Neural cell (in vitro differentiated cells): ENCODE results near the gene PTBP2. TPM values are rescaled to one million over a fixed set of nuclear protein-coding genes. Genes with fewer than 3 reads are reported as not detected.

Experiments
- H2AFZ ChIP-seq: fragments of 200-600, 300-800 bp; sonication (generic), shearing (Covaris generic); 2 replicates; pipeline ENCODE4 v1.6.0; 2014; ENCODE audit warnings: low read depth, mild to moderate bottlenecking, antibody characterized with exemption, low read length, moderate library complexity
- H3F3A ChIP-seq: fragments of 200-600 bp; shearing (Covaris generic); 2 replicates; pipeline ENCODE4 v1.6.1; 2016; ENCODE audit warnings: mild to moderate bottlenecking, moderate library complexity, mixed read lengths, antibody characterized with exemption, low read length; ENCODE audit not compliant: insufficient read depth, poor library complexity, severe bottlenecking
- H3K27ac ChIP-seq: fragments of 200-600, 300-800 bp; sonication (generic), shearing (Covaris generic); 2 replicates; pipeline ENCODE4 v1.5.1; 2014; ENCODE audit warnings: mild to moderate bottlenecking, low read length, moderate library complexity
- H3K27me3 ChIP-seq: fragments of 300-800, 200-600 bp; sonication (generic), shearing (Covaris generic); 2 replicates; pipeline ENCODE4 v1.6.0; 2014; ENCODE audit warnings: mild to moderate bottlenecking, low read depth, low read length, moderate library complexity; ENCODE audit not compliant: insufficient read depth
- H3K36me3 ChIP-seq: fragments of 300-800, 200-600 bp; sonication (generic), shearing (Covaris generic); 2 replicates; pipeline ENCODE4 v1.5.1; 2014; ENCODE audit warnings: mild to moderate bottlenecking, antibody characterized with exemption, low read length, moderate library complexity; ENCODE audit not compliant: insufficient read depth
- H3K4me2 ChIP-seq: fragments of 300-800, 200-600 bp; sonication (generic), shearing (Covaris generic); 2 replicates; pipeline ENCODE4 v1.6.0; 2014; ENCODE audit warnings: mild to moderate bottlenecking, low read length
- H3K4me3 ChIP-seq: fragments of 300-800, 200-600 bp; sonication (generic), shearing (Covaris generic); 2 replicates; pipeline ENCODE4 v1.5.1; 2014; ENCODE audit warnings: mild to moderate bottlenecking, low read length, moderate library complexity
- H3K79me2 ChIP-seq: fragments of 200-600 bp; shearing (Covaris generic); replicated peaks from 2 replicates; pipeline ENCODE4 v1.6.0; 2014; ENCODE audit warnings: mild to moderate bottlenecking, low read length, moderate library complexity; ENCODE audit not compliant: insufficient read depth
- H3K9ac ChIP-seq: fragments of 300-800, 200-600 bp; sonication (generic), shearing (Covaris generic); 2 replicates; pipeline ENCODE4 v1.6.1; 2016; ENCODE audit warnings: mild to moderate bottlenecking, low read length, mixed read lengths
- H3K9me2 ChIP-seq: fragments of 200-600 bp; shearing (Covaris generic); 2 replicates; pipeline ENCODE4 v1.6.1; 2016; ENCODE audit warnings: mild to moderate bottlenecking, low read length, mixed read lengths; ENCODE audit not compliant: insufficient read depth
- H3K9me3 ChIP-seq: fragments of 200-600, 300-800 bp; sonication (generic), shearing (Covaris generic); 2 replicates; pipeline ENCODE4 v1.6.1; 2016; ENCODE audit warnings: mild to moderate bottlenecking, mixed run types, low read length, moderate library complexity, mixed read lengths
- H4K20me1 ChIP-seq: fragments of 200-600 bp; shearing (Covaris generic); 2 replicates; pipeline ENCODE4 v1.6.1; 2016; ENCODE audit warnings: mild to moderate bottlenecking, mixed run types; ENCODE audit not compliant: insufficient read depth
- CTCF ChIP-seq: fragments of 450-650 bp; IDR thresholded peaks from 2 replicates; pipeline ENCODE4 v1.5.1; 2014; ENCODE audit warnings: antibody characterized with exemption, mild to moderate bottlenecking, moderate library complexity; ENCODE audit not compliant: poor library complexity, severe bottlenecking
- EP300 ChIP-seq: fragments of 450-650 bp; conservative IDR thresholded peaks from 2 replicates; pipeline ENCODE4 v1.6.1; 2014; ENCODE audit warnings: antibody characterized with exemption, mild to moderate bottlenecking, moderate library complexity; ENCODE audit not compliant: poor library complexity, severe bottlenecking
- EZH2 ChIP-seq: fragments of 200-600, 300-800 bp; shearing (Covaris generic), sonication (generic); IDR thresholded peaks from 2 replicates; pipeline ENCODE4 v1.6.1; 2014; ENCODE audit warnings: antibody characterized with exemption, low read length, borderline replicate concordance, mild to moderate bottlenecking; ENCODE audit not compliant: insufficient read depth, poor library complexity, severe bottlenecking
- MXI1 ChIP-seq: fragments of 450-650 bp; conservative IDR thresholded peaks from 2 replicates; pipeline ENCODE4 v1.6.1; 2014; ENCODE audit warnings: antibody characterized with exemption, mild to moderate bottlenecking; ENCODE audit not compliant: poor library complexity, severe bottlenecking
- POLR2AphosphoS5 ChIP-seq: IDR thresholded peaks from 2 replicates; pipeline ENCODE4 v1.6.1; 2012
- RAD21 ChIP-seq: fragments of 450-650 bp; conservative IDR thresholded peaks from 2 replicates; pipeline ENCODE4 v1.6.1; 2014; ENCODE audit warnings: antibody characterized with exemption, mild to moderate bottlenecking, moderate library complexity
- REST ChIP-seq: IDR thresholded peaks from 2 replicates; pipeline ENCODE4 v1.6.1; 2012; ENCODE audit warnings: borderline replicate concordance
- SMC3 ChIP-seq: fragments of 450-650 bp; conservative IDR thresholded peaks from 2 replicates; pipeline ENCODE4 v1.6.1; 2014; ENCODE audit warnings: antibody characterized with exemption, mild to moderate bottlenecking, moderate library complexity; ENCODE audit not compliant: poor library complexity
- TAF1 ChIP-seq: IDR thresholded peaks from 2 replicates; pipeline ENCODE4 v1.6.1; 2012; ENCODE audit warnings: low read depth
- polyA plus RNA-seq: library from polyadenylated mRNA; depleted of rRNA; stranded (reverse); fragments of >200 nt; gene quantifications from 2 replicates; pipeline ENCODE4 v1.2.3, GENCODE V29; 2014

The PTBP2 gene
- polyA plus RNA-seq, 1 donor from 2014 or later, result 319 TPM

GRCh38 chr1:96746440-96747420, 25.1 kb downstream of the PTBP2 start:
- H2AFZ ChIP-seq, result no peak overlapping the region
- no peaks in the 10 kb centered on the region for H4K20me1 ChIP-seq
- H3K27ac ChIP-seq, result no peak overlapping the region
- no peak overlapping the region for H3K9ac ChIP-seq
- no peaks in the 10 kb centered on the region for H3K27me3 ChIP-seq
- no peaks in the 10 kb centered on the region for H3K9me2 ChIP-seq
- H3K36me3 ChIP-seq, result no peaks in the 10 kb centered on the region
- no peaks in the 10 kb centered on the region for H3K9me3 ChIP-seq
- peaks cover 96% of the 10 kb centered on the region for H3K79me2 ChIP-seq
- no peak overlapping the region for H3K4me3 ChIP-seq
- no peaks in the 10 kb centered on the region for H3F3A ChIP-seq
- no peak overlapping the region for H3K4me2 ChIP-seq
- no peak for TF ChIP-seq EP300
- no peak for TF ChIP-seq TAF1
- no peak for TF ChIP-seq CTCF
- TF ChIP-seq SMC3, result no peak
- no peak for TF ChIP-seq RAD21
- no peak for TF ChIP-seq REST
- no peak for TF ChIP-seq MXI1
- TF ChIP-seq POLR2AphosphoS5, result no peak
- TF ChIP-seq EZH2, result no peak

GRCh38 chr1:96747565-96747964, 26.0 kb downstream of the PTBP2 start:
- H3K9ac ChIP-seq, result no peak overlapping the region
- no peaks in the 10 kb centered on the region for H3K9me3 ChIP-seq
- no peaks in the 10 kb centered on the region for H3K9me2 ChIP-seq
- H3K27me3 ChIP-seq, result no peaks in the 10 kb centered on the region
- no peak overlapping the region for H2AFZ ChIP-seq
- H3K4me3 ChIP-seq, result no peak overlapping the region
- peaks cover 96% of the 10 kb centered on the region for H3K79me2 ChIP-seq
- H3K36me3 ChIP-seq, result peaks cover 6% of the 10 kb centered on the region
- no peak overlapping the region for H3K27ac ChIP-seq
- H3F3A ChIP-seq, result no peaks in the 10 kb centered on the region
- H3K4me2 ChIP-seq, result no peak overlapping the region
- TF ChIP-seq TAF1 (no peak), CTCF (no peak), MXI1 (no peak), EZH2 (no peak), EP300 (no peak), SMC3 (no peak), POLR2AphosphoS5 (no peak), RAD21 (no peak)
- no peaks in the 10 kb centered on the region for H4K20me1 ChIP-seq
